AG09319 (cell line): Measurements from ENCODE around the gene TMEM40.
"Not testable (repeated sequence)": the region's sequence is repeated elsewhere in the genome, so short reads cannot be mapped to it uniquely, and the experiment has no call there.

ENCODE experiments used
- DNase-seq: peaks from one replicate; pipeline ENCODE4 v3.0.0-alpha.2; 2010; ENCODE audit warnings: low read depth; ENCODE audit errors: extremely low read depth
- CTCF ChIP-seq: IDR thresholded peaks from 2 replicates; pipeline ENCODE4 v1.5.1; 2011; ENCODE audit warnings: low read depth, mild to moderate bottlenecking, inconsistent platforms, low read length, moderate library complexity

The TMEM40 gene

GRCh38 chr3:12787346-12787745 is 28.3 kb upstream of the TMEM40 start:
- DNase-seq, result not testable (repeated sequence)
- peak; percentile 44 for TF ChIP-seq CTCF

GRCh38 chr3:12785096-12785495 is 26.0 kb upstream of the TMEM40 start:
- DNase-seq, result no peak
- TF ChIP-seq CTCF, result no peak

- TF ChIP-seq CTCF, result no peak
- no peak for DNase-seq
These were observed 23.2 kb upstream of the TMEM40 start for GRCh38 chr3:12782172-12782815.

- no peak for TF ChIP-seq CTCF
- DNase-seq, result no peak
These were observed 21.7 kb upstream of the TMEM40 start for GRCh38 chr3:12780751-12781150.

GRCh38 chr3:12777171-12777570 is 18.1 kb upstream of the TMEM40 start:
- no peak for TF ChIP-seq CTCF
- no peak for DNase-seq

GRCh38 chr3:12775970-12776369 is 16.9 kb upstream of the TMEM40 start:
- not testable (repeated sequence) for DNase-seq

- no peak for DNase-seq
- TF ChIP-seq CTCF, result no peak
These were observed 16.2 kb upstream of the TMEM40 start for GRCh38 chr3:12775226-12775625.

- no peak; the same call in 1 of the 2 replicates for TF ChIP-seq CTCF
- DNase-seq, result no peak
These were observed 15.6 kb upstream of the TMEM40 start for GRCh38 chr3:12774619-12775018.
